GM12878 (cell line): Measurements from ENCODE around the gene ST7. TPM values are rescaled to one million over a fixed set of nuclear protein-coding genes. Genes with fewer than 3 reads are reported as not detected.
A peak's percentile ranks its signal among the peaks of the same experiment; 100 is the strongest.

Experiments used
- ATAC-seq: fragments of 200-7000 bp; cut with Tn5 transposase; 3 replicates; pipeline ENCODE4 v1.9.1; 2020; ENCODE audit warnings: mild to moderate bottlenecking, moderate library complexity
- BruUV-seq: library from RNA; stranded (reverse); fragments of 400-500 nt; replicated peaks from 2 replicates; lab custom pipeline; 2021; lab: Mats Ljungman, UMichigan
- CTCF ChIA-PET: fragments of 300-600 bp; sonication (Branson Sonifier 250); formaldehyde crosslinking; extraction: SDS; loops from one replicate; lab custom pipeline; 2021; ENCODE audit warnings: inconsistent platforms; lab: Yijun Ruan, JAX
- POLR2A ChIA-PET: fragments of 350-600 bp; formaldehyde crosslinking; extraction: SDS; loops from one replicate; lab custom pipeline; 2021; ENCODE audit warnings: inconsistent platforms; lab: Charles Lee
- RAD21 ChIA-PET: fragments of 300-600 bp; sonication (Branson Sonifier 250); formaldehyde crosslinking; loops from one replicate; lab custom pipeline; 2023; ENCODE audit warnings: antibody characterized with exemption; ENCODE audit not compliant: unreplicated experiment; lab: Charles Lee
- SMC1A ChIA-PET: fragments of 300-600 bp; sonication (Branson Sonifier 250); formaldehyde crosslinking; loops from one replicate; lab custom pipeline; 2023; ENCODE audit not compliant: unreplicated experiment, uncharacterized antibody; lab: Charles Lee
- DNase-seq: peaks from one replicate; pipeline ENCODE4 v3.0.0-alpha.2; 2011; ENCODE audit warnings: low read depth, low spot score
- FAIRE-seq: peaks from 3 replicates; lab custom pipeline; 2011; peaks lifted over from hg19 to GRCh38; lab: Jason Lieb, UNC
- H2AFZ ChIP-seq: 2 replicates; pipeline ENCODE4 v1.6.0; 2011; ENCODE audit warnings: low read depth, low read length, control low read depth; ENCODE audit not compliant: control insufficient read depth
- H3K27ac ChIP-seq: 2 replicates; pipeline ENCODE4 v1.5.1; 2011; ENCODE audit warnings: control low read depth; ENCODE audit not compliant: control insufficient read depth, insufficient read depth
- H3K27me3 ChIP-seq, 2 experiments: replicated peaks in 1 of 2; 2 replicates each; pipeline versions ENCODE4 v1.6.0 to v1.6.1; 2011; ENCODE audit warnings: low read length in 1 of 2; ENCODE audit not compliant: control insufficient read depth in 2 of 2, insufficient read depth in 2 of 2
- H3K36me3 ChIP-seq, 2 experiments: 2 replicates each; pipeline ENCODE4 v1.5.1; 2011; ENCODE audit warnings: low read length in 1 of 2; ENCODE audit not compliant: control insufficient read depth in 2 of 2, insufficient read depth in 2 of 2
- H3K4me1 ChIP-seq: 2 replicates; pipeline ENCODE4 v1.6.1; 2011; ENCODE audit warnings: mild to moderate bottlenecking, low read length, moderate library complexity, mixed read lengths; ENCODE audit not compliant: control insufficient read depth, insufficient read depth
- H3K4me2 ChIP-seq: 2 replicates; pipeline ENCODE4 v1.6.0; 2011; ENCODE audit warnings: control low read depth; ENCODE audit not compliant: control insufficient read depth, insufficient read depth
- H3K4me3 ChIP-seq: fragments of 200-600 bp; sonication (generic); 2 replicates; pipeline ENCODE4 v1.5.1; 2016
- H3K79me2 ChIP-seq: 2 replicates; pipeline ENCODE4 v1.6.0; 2011; ENCODE audit warnings: low read length; ENCODE audit not compliant: control insufficient read depth, insufficient read depth
- H3K9ac ChIP-seq: 2 replicates; pipeline ENCODE4 v1.8.0; 2011; ENCODE audit warnings: low read length, control low read depth, mixed read lengths; ENCODE audit not compliant: control insufficient read depth, insufficient read depth
- H3K9me3 ChIP-seq: replicated peaks from 3 replicates; pipeline ENCODE4 v1.5.1; 2011; ENCODE audit warnings: mild to moderate bottlenecking, low read length; ENCODE audit not compliant: control insufficient read depth, insufficient read depth
- H4K20me1 ChIP-seq: 2 replicates; pipeline ENCODE4 v1.6.0; 2011; ENCODE audit not compliant: control insufficient read depth, insufficient read depth
- ASH2L ChIP-seq: fragments of 300-600, 200-600 bp; sonication (generic); IDR thresholded peaks from 2 replicates; pipeline ENCODE4 v1.6.1; 2017; ENCODE audit warnings: low read depth, mild to moderate bottlenecking, borderline replicate concordance
- CHD1 ChIP-seq: IDR thresholded peaks from 2 replicates; pipeline ENCODE4 v1.6.1; 2012; ENCODE audit warnings: low read depth, low read length, improper control_type of control experiment
- ETV6 ChIP-seq, 2 experiments: fragments of 450-650 bp in 1 of 2; IDR thresholded peaks in 1 of 2; conservative IDR thresholded peaks in 1 of 2; 2 replicates each; pipeline ENCODE4 v1.6.1; 2014; ENCODE audit warnings: antibody characterized with exemption in 1 of 2, borderline replicate concordance in 1 of 2, low read depth in 1 of 2, mild to moderate bottlenecking in 1 of 2, moderate library complexity in 1 of 2
- FOS ChIP-seq: IDR thresholded peaks from 3 replicates; pipeline ENCODE4 v1.6.1; 2011; ENCODE audit warnings: borderline replicate concordance; ENCODE audit not compliant: insufficient read length; ENCODE audit errors: extremely low read depth
- POLR2AphosphoS5 ChIP-seq: IDR thresholded peaks from 2 replicates; pipeline ENCODE4 v1.6.1; 2011; ENCODE audit warnings: mild to moderate bottlenecking, low read length, inconsistent platforms
- RAD21 ChIP-seq: IDR thresholded peaks from 2 replicates; pipeline ENCODE4 v1.6.1; 2011; ENCODE audit warnings: mild to moderate bottlenecking, low read depth, low read length, moderate library complexity; ENCODE audit not compliant: insufficient read depth
- RB1 ChIP-seq: fragments of 450-650 bp; formaldehyde crosslinking; IDR thresholded peaks from 2 replicates; pipeline ENCODE4 v1.6.1; 2017; ENCODE audit warnings: mild to moderate bottlenecking, borderline replicate concordance
- RCOR1 ChIP-seq: conservative IDR thresholded peaks from 2 replicates; pipeline ENCODE4 v1.6.1; 2012; ENCODE audit warnings: low read depth, low read length, improper control_type of control experiment
- SMARCA5 ChIP-seq: fragments of 450-650 bp; IDR thresholded peaks from 2 replicates; pipeline ENCODE4 v1.6.1; 2017; ENCODE audit warnings: mild to moderate bottlenecking
- WGBS: methylation state at CpG from one replicate; pipeline ENCODE4 v1.1.6; 2016; ENCODE audit warnings: low lambda C conversion rate; ENCODE audit not compliant: insufficient replicate concordance, insufficient coverage; ENCODE audit errors: missing lambda C conversion rate; 5-methylcytosine and 5-hydroxymethylcytosine counted together
- in situ Hi-C: fragments of 300-500 bp; cut with MboI; formaldehyde crosslinking; loops from 9 replicates; pipeline ENCODE4 v1.14.3; 2018; ENCODE audit warnings: mixed read lengths
- intact Hi-C: fragments of 100-400 bp; cut with micrococcal nuclease; formaldehyde crosslinking; loops from one replicate; pipeline ENCODE4 v1.14.2; 2022; ENCODE audit not compliant: unreplicated experiment
- polyA plus RNA-seq, 11 experiments: library from polyadenylated mRNA; depleted of rRNA in 4 of 11; unstranded in 6 of 11; stranded (reverse) in 5 of 11; fragments of >200 nt; fragmentation: Nextera tagmentation in 4 of 11; fragmentation: Illumina TruSeq in 1 of 11; extraction: Ambion mirVana in 4 of 11; extraction: Trizol in 1 of 11; gene quantifications; 1 replicate in 1 of 11; 2 replicates in 10 of 11; pipeline versions ENCODE4 v1.2.1 to v1.2.3, GENCODE V29; 2011 to 2016; ENCODE audit warnings: inconsistent platforms in 2 of 11, missing spikeins in 2 of 11, low read depth in 1 of 11
- total RNA-seq, 4 experiments: library from RNA; depleted of rRNA in 3 of 4; stranded (reverse); fragments of >200 nt in 3 of 4; fragmentation: Illumina TruSeq in 1 of 4; extraction: Trizol in 1 of 4; gene quantifications; 2 replicates each; pipeline versions ENCODE4 v1.2.1 to v1.2.3, GENCODE V29; 2013 to 2021
- TF ChIP-seq, protein P1 (sequence below): IDR thresholded peaks from 2 replicates; pipeline ENCODE4 v1.6.1; 2012; ENCODE audit warnings: low read depth, low read length, improper control_type of control experiment
- TF ChIP-seq, protein P2 (sequence below): fragments of 450-650 bp; IDR thresholded peaks from 2 replicates; pipeline ENCODE4 v1.6.1; 2017; ENCODE audit warnings: low read depth, mild to moderate bottlenecking, moderate library complexity

The ST7 gene
- total and polyA plus RNA-seq, 10 of the 15 experiments (the other 5 are each of a cell fraction or from before 2014, with no cell fraction given): 27.7 to 76.4 (median 53.6) TPM

DNA sequence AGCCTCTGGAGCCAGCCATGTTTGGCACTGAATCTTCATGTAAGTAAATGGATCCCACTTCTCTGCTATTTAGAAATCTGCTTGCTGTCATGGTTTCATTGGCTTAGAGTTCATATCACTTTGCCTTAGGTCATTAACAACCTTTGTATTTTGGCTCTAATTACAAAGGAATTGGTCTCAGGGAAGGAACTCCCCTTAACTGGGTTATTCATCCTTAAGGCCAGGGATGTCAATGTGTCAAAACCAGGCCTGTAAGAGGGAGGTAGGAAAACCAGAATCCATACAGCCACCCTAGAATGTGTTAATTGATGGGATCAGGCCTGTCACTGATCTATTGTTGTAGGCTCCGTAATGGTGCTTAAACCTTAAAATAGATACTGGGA lies 67.3 kb downstream of the ST7 start:
- TF ChIP-seq POLR2AphosphoS5 (no peak), ASH2L (no peak), RAD21 (no peak), RCOR1 (no peak), ETV6 (conservative IDR thresholded peaks at IDR 0.05 in 1 of 2, IDR thresholded peaks at IDR 0.05 in 1 of 2; ENCODE audit: borderline replicate concordance in 1 of 2, low read depth in 1 of 2) (no peak), FOS (no peak), CHD1 (no peak), SMARCA5 (no peak), RB1 (no peak)
- TF ChIP-seq, protein P1, sequence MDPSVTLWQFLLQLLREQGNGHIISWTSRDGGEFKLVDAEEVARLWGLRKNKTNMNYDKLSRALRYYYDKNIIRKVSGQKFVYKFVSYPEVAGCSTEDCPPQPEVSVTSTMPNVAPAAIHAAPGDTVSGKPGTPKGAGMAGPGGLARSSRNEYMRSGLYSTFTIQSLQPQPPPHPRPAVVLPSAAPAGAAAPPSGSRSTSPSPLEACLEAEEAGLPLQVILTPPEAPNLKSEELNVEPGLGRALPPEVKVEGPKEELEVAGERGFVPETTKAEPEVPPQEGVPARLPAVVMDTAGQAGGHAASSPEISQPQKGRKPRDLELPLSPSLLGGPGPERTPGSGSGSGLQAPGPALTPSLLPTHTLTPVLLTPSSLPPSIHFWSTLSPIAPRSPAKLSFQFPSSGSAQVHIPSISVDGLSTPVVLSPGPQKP: no peak
- TF ChIP-seq, protein P2, sequence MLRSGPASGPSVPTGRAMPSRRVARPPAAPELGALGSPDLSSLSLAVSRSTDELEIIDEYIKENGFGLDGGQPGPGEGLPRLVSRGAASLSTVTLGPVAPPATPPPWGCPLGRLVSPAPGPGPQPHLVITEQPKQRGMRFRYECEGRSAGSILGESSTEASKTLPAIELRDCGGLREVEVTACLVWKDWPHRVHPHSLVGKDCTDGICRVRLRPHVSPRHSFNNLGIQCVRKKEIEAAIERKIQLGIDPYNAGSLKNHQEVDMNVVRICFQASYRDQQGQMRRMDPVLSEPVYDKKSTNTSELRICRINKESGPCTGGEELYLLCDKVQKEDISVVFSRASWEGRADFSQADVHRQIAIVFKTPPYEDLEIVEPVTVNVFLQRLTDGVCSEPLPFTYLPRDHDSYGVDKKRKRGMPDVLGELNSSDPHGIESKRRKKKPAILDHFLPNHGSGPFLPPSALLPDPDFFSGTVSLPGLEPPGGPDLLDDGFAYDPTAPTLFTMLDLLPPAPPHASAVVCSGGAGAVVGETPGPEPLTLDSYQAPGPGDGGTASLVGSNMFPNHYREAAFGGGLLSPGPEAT: no peak
- TF ChIP-seq, all 136 proteins: peak for 0
- FAIRE-seq: no peak
- ChIA-PET SMC1A (interaction anchor here (1.1 to 8.4 kb wide), 3 partner anchors 11 to 94 kb away, joined by 3 to 97 read pairs (median 13); no protein-coding TSS in a partner anchor), CTCF (interaction anchor here (1.6 to 2.5 kb wide), 3 partner anchors 10 to 15 kb away, joined by 4 to 7 read pairs (median 6); no protein-coding TSS in a partner anchor), POLR2A (no interaction called here), RAD21 (interaction anchor here (0.9 to 6.3 kb wide), 3 partner anchors 10 to 90 kb away, joined by 3 to 71 read pairs (median 3); no protein-coding TSS in a partner anchor)
- 95% methylated on average over 1 of the region's 1 CpG for WGBS
- DNase-seq: no peak
- Histone ChIP-seq H3K4me2 (peak overlapping the region; percentile 21), H3K27me3 (no peaks in the 10 kb centered on the region), H3K4me3 (0 out of 2 replicates have a peak overlapping the region, but pooled peaks have one; percentile 17), H3K36me3 (no peaks in the 10 kb centered on the region; a peak in 1 of 4 replicates), H3K4me1 (peaks cover 34% of the 10 kb centered on the region), H2AFZ (no peak overlapping the region), H3K9me3 (no peaks in the 10 kb centered on the region), H3K27ac (no peak overlapping the region), H4K20me1 (no peaks in the 10 kb centered on the region), H3K9ac (no peak overlapping the region), H3K79me2 (peaks cover 99% of the 10 kb centered on the region)
- intact Hi-C loops: no loop called here
- in situ Hi-C loops: no loop called here
- no peak for ATAC-seq
- no TSS peak for BruUV-seq
